GM06990 (cell line): ENCODE data around the gene NAXE.

Experiments
- DNase-seq: peaks from one replicate; pipeline ENCODE4 v3.0.0-alpha.2; 2011; ENCODE audit not compliant: insufficient read length; ENCODE audit errors: extremely low read depth
- H3K27me3 ChIP-seq: replicated peaks from 2 replicates; pipeline ENCODE4 v1.6.0; 2011; ENCODE audit warnings: low read length; ENCODE audit not compliant: control insufficient read depth, insufficient read depth
- H3K36me3 ChIP-seq: 2 replicates; pipeline ENCODE4 v1.5.1; 2011; ENCODE audit warnings: low read length; ENCODE audit not compliant: control insufficient read depth, insufficient read depth
- H3K4me3 ChIP-seq: replicated peaks from 2 replicates; pipeline ENCODE4 v1.5.1; 2011; ENCODE audit warnings: low read depth, mild to moderate bottlenecking, control low read depth, low read length
- CTCF ChIP-seq: IDR thresholded peaks from 2 replicates; pipeline ENCODE4 v1.5.1; 2011; ENCODE audit warnings: low read length, control low read depth, mild to moderate bottlenecking, inconsistent platforms; ENCODE audit not compliant: insufficient read depth, poor library complexity, severe bottlenecking

NAXE gene

DNA sequence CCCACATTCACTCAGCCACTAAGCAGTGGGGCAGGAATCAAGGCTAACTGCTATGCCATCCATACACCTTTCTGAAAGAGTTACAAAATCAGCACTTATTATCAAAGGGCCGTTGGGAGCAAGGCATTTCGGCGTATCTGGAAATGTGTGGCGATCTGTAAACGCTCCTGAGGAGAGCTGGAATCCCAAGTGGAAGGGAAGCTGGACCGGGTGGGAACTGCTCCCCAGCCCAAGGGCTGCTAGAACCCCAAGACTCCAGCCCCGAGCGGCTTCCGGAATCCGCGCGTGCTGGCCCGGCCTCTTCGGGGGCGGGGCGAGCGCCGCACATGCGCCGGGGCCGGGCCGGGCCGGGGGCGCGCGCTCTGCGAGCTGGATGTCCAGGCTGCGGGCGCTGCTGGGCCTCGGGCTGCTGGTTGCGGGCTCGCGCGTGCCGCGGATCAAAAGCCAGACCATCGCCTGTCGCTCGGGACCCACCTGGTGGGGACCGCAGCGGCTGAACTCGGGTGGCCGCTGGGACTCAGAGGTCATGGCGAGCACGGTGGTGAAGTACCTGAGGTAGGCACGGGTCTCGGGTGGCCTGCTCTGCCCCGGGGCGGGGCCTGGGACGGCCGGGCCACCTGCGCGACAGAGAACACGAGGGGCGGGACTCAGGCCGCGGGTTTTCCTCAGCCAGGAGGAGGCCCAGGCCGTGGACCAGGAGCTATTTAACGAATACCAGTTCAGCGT is at the start of gene NAXE:
TSS of gene NAXE (plus strand) at position 345 of the 726 bp plus-strand sequence. CDS start at position 374, 29 bp downstream.
- Histone ChIP-seq H3K4me3 (peak within 1 kb of the TSS; percentile 77), H3K27me3 (no peaks in the 10 kb centered on the region), H3K36me3 (peaks cover 11% of the 10 kb centered on the region)
- no peak for TF ChIP-seq CTCF
- peak; percentile 81 for DNase-seq

DNA sequence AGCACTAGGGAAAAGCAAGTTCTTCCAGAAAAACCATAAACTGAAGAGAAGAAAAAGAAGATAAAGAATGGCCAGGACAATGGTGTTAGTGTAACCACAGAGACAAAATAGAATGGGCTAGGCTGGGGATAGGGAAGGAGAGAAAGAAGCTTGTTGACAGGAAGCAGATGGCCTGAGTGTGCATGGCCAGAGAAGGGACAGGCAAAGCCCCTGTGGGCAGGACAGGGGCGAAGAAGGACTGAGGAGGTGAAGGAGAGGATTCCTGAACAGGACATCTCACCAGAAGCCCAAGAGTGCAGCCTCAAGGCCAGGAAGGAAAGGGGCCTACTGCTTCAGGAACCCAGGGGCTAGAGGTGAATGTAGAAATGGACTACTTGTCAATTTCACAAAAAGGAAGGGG is 48.5 kb upstream of the NAXE start:
- TF ChIP-seq CTCF = no peak
- no peaks in the 10 kb centered on the region; the same call in 1 of the 2 replicates for H3K36me3 ChIP-seq
- no peak overlapping the region for H3K4me3 ChIP-seq
- DNase-seq = no peak
- H3K27me3 ChIP-seq = no peaks in the 10 kb centered on the region

- no peak overlapping the region for H3K4me3 ChIP-seq
- H3K27me3 ChIP-seq = no peaks in the 10 kb centered on the region
- TF ChIP-seq CTCF = no peak
- H3K36me3 ChIP-seq = no peaks in the 10 kb centered on the region; the same call in 1 of the 2 replicates
- no peak for DNase-seq
Observed at GRCh38 chr1:156544592-156545102, 46.9 kb upstream of the NAXE start.

DNA sequence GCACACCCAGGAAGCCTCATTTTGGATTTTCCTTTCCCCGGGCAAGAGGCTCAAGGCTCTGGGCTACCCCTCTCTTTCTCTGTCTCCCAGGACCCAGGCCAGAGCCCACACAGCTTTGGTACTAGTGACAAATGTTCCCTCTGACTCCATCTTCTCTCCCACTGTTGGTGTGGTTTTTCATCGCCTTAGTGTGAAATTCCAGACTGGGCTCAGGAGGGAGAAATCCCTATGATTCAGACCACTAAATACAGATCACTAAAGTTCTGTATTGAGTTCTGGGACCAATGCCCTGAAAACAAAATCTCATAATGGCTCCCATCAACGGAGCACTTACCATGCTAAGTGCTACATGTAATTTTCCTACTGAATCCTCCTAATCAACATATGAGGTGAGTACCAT is 45.3 kb upstream of the NAXE start:
- H3K4me3 ChIP-seq = no peak overlapping the region
- DNase-seq = no peak
- H3K36me3 ChIP-seq = 0 out of 2 replicates have a peak, but pooled peaks cover 4% of the 10 kb centered on the region
- H3K27me3 ChIP-seq = no peaks in the 10 kb centered on the region
- TF ChIP-seq CTCF = no peak

DNA sequence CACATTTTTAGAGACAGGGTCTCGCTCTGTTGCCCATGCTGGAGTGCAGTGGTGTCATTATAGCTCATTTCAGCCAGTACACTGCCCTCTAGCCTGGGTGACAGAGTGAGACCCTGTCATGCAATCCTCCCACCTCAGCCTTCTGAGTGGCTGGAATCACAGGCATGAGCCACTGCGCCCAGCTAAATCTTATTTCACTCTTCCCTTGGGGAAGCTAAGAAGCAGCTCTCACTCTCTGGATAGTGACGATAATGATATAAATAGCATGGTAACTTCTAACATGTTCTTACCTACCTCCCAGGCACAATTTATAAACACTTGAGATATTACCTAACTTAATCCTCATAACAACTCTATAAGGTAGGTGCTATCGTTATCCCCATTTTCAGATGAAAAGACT is 44.1 kb upstream of the NAXE start:
- Histone ChIP-seq H3K36me3 (0 out of 2 replicates have a peak, but pooled peaks cover 4% of the 10 kb centered on the region), H3K4me3 (no peak overlapping the region), H3K27me3 (no peaks in the 10 kb centered on the region)
- TF ChIP-seq CTCF = no peak
- DNase-seq = no peak
